Trophoblast cell (in vitro differentiated cells and primary cell): ENCODE results near the gene MOCOS.

Source experiments
- DNase-seq, 2 donors: peaks; one replicate each; pipeline ENCODE4 v3.0.0-alpha.2; 2016
- H2AFZ ChIP-seq: 2 replicates; pipeline ENCODE4 v1.6.1; 2013; ENCODE audit warnings: low read length, moderate library complexity, mild to moderate bottlenecking; ENCODE audit not compliant: insufficient read depth, poor library complexity
- H2AK5ac ChIP-seq: 2 replicates; pipeline ENCODE4 v1.6.1; 2013; ENCODE audit warnings: mild to moderate bottlenecking, low read length
- H2BK120ac ChIP-seq: 2 replicates; pipeline ENCODE4 v1.6.1; 2013; ENCODE audit warnings: low read length, mild to moderate bottlenecking, moderate library complexity; ENCODE audit not compliant: insufficient read depth, poor library complexity
- H2BK12ac ChIP-seq: 2 replicates; pipeline ENCODE4 v1.6.1; 2013; ENCODE audit warnings: mild to moderate bottlenecking, low read length, moderate library complexity
- H2BK5ac ChIP-seq: 2 replicates; pipeline ENCODE4 v1.6.1; 2013; ENCODE audit warnings: low read length, low read depth, moderate library complexity, mild to moderate bottlenecking; ENCODE audit not compliant: poor library complexity
- H3K14ac ChIP-seq: 2 replicates; pipeline ENCODE4 v1.6.1; 2013; ENCODE audit warnings: mild to moderate bottlenecking, low read length
- H3K18ac ChIP-seq: 2 replicates; pipeline ENCODE4 v1.6.1; 2013; ENCODE audit warnings: mild to moderate bottlenecking, low read length
- H3K23ac ChIP-seq: 2 replicates; pipeline ENCODE4 v1.6.1; 2013; ENCODE audit warnings: low read length
- H3K27ac ChIP-seq: 2 replicates; pipeline ENCODE4 v1.5.1; 2013; ENCODE audit warnings: low read depth, mild to moderate bottlenecking, inconsistent platforms, low read length, moderate library complexity
- H3K27me3 ChIP-seq: 2 replicates; pipeline ENCODE4 v1.6.1; 2013; ENCODE audit warnings: inconsistent platforms, mild to moderate bottlenecking, low read length, moderate library complexity; ENCODE audit not compliant: insufficient read depth
- H3K36me3 ChIP-seq, 2 experiments: 1 replicate in 1 of 2; 2 replicates in 1 of 2; pipeline ENCODE4 v1.6.1; 2013; ENCODE audit warnings: low read length in 2 of 2, mild to moderate bottlenecking in 2 of 2, moderate library complexity in 1 of 2; ENCODE audit not compliant: insufficient read depth in 2 of 2, control insufficient read depth in 1 of 2
- H3K4ac ChIP-seq: 2 replicates; pipeline ENCODE4 v1.6.1; 2013; ENCODE audit warnings: low read depth, mild to moderate bottlenecking, low read length, moderate library complexity
- H3K4me1 ChIP-seq, 2 experiments: 1 replicate in 1 of 2; 2 replicates in 1 of 2; pipeline ENCODE4 v1.6.1; 2013; ENCODE audit warnings: low read length in 2 of 2, mild to moderate bottlenecking in 2 of 2, moderate library complexity in 1 of 2; ENCODE audit not compliant: insufficient read depth in 2 of 2, control insufficient read depth in 1 of 2
- H3K4me2 ChIP-seq: 2 replicates; pipeline ENCODE4 v1.6.1; 2013; ENCODE audit warnings: inconsistent platforms, mild to moderate bottlenecking, low read length, moderate library complexity
- H3K4me3 ChIP-seq: 2 replicates; pipeline ENCODE4 v1.5.1; 2013; ENCODE audit warnings: mild to moderate bottlenecking, low read depth, low read length, inconsistent platforms
- H3K79me1 ChIP-seq: one replicate; pipeline ENCODE4 v1.6.1; 2013; ENCODE audit warnings: low read length
- H3K79me2 ChIP-seq: 2 replicates; pipeline ENCODE4 v1.6.1; 2013; ENCODE audit warnings: low read length, mild to moderate bottlenecking; ENCODE audit not compliant: control insufficient read depth, insufficient read depth, poor library complexity
- H3K9ac ChIP-seq: 2 replicates; pipeline ENCODE4 v1.6.1; 2013; ENCODE audit warnings: mild to moderate bottlenecking, low read length
- H3K9me3 ChIP-seq: 2 replicates; pipeline ENCODE4 v1.6.1; 2013; ENCODE audit warnings: low read depth, mild to moderate bottlenecking, control low read depth, inconsistent platforms, low read length; ENCODE audit not compliant: insufficient read depth
- H4K12ac ChIP-seq: 2 replicates; pipeline ENCODE4 v1.6.1; 2013; ENCODE audit warnings: low read depth, mild to moderate bottlenecking, low read length, moderate library complexity
- H4K8ac ChIP-seq: 2 replicates; pipeline ENCODE4 v1.6.1; 2013; ENCODE audit warnings: low read depth, mild to moderate bottlenecking, low read length, moderate library complexity
- H4K91ac ChIP-seq: one replicate; pipeline ENCODE4 v1.6.1; 2013; ENCODE audit warnings: low read depth, mild to moderate bottlenecking, low read length, moderate library complexity
- WGBS: extraction: QIAGEN DNeasy Blood & Tissue Kit; methylation state at CpG from one replicate; pipeline ENCODE4 v1.1.7; 2013; ENCODE audit warnings: missing lambda C conversion rate; ENCODE audit not compliant: insufficient read length, insufficient coverage; ENCODE audit errors: extremely low coverage; 5-methylcytosine and 5-hydroxymethylcytosine counted together

The MOCOS gene

GRCh38 chr18:36143391-36143790 lies 43.9 kb upstream of the MOCOS start:
- H3K18ac ChIP-seq = no peak overlapping the region
- H3K9ac ChIP-seq = no peak overlapping the region
- H3K79me1 ChIP-seq = no peaks in the 10 kb centered on the region
- H3K79me2 ChIP-seq = no peaks in the 10 kb centered on the region
- no CpG with 5 or more reads among the region's 2 CpGs for WGBS
- no peak overlapping the region for H4K8ac ChIP-seq
- H3K23ac ChIP-seq = no peak overlapping the region
- H2BK120ac ChIP-seq = no peak overlapping the region
- H2AFZ ChIP-seq = no peak overlapping the region
- H3K4me1 ChIP-seq = no peaks in the 10 kb centered on the region
- no peak overlapping the region for H3K4me2 ChIP-seq
- no peak overlapping the region for H3K14ac ChIP-seq
- DNase-seq = peak; percentile 85 to 95
- H3K27ac ChIP-seq = no peak overlapping the region
- H3K9me3 ChIP-seq = no peaks in the 10 kb centered on the region
- no peak overlapping the region for H2AK5ac ChIP-seq
- no peak overlapping the region for H3K4me3 ChIP-seq
- H3K36me3 ChIP-seq = peaks cover 25 to 27% of the 10 kb centered on the region in 2 experiments
- no peaks in the 10 kb centered on the region for H3K27me3 ChIP-seq
- H4K12ac ChIP-seq = no peak overlapping the region
- no peak overlapping the region for H3K4ac ChIP-seq
- no peak overlapping the region for H4K91ac ChIP-seq
- no peak overlapping the region for H2BK12ac ChIP-seq
- no peak overlapping the region for H2BK5ac ChIP-seq

- Histone ChIP-seq H3K4me1 (no peaks in the 10 kb centered on the region), H3K4me3 (no peak overlapping the region), H3K9me3 (no peaks in the 10 kb centered on the region), H3K18ac (no peak overlapping the region), H2AFZ (no peak overlapping the region), H3K14ac (no peak overlapping the region), H3K79me2 (no peaks in the 10 kb centered on the region), H2BK5ac (no peak overlapping the region), H3K4ac (no peak overlapping the region), H4K91ac (no peak overlapping the region), H4K12ac (no peak overlapping the region), H2AK5ac (no peak overlapping the region), H3K27ac (no peak overlapping the region), H3K79me1 (no peaks in the 10 kb centered on the region), H2BK12ac (no peak overlapping the region), H2BK120ac (no peak overlapping the region), H3K23ac (no peak overlapping the region), H3K9ac (no peak overlapping the region), H3K27me3 (no peaks in the 10 kb centered on the region), H3K4me2 (no peak overlapping the region), H3K36me3 (peaks cover 19 to 34% of the 10 kb centered on the region in 2 experiments), H4K8ac (no peak overlapping the region)
- no CpG with 5 or more reads among the region's 5 CpGs for WGBS
- DNase-seq = no peak
Measured at GRCh38 chr18:36149514-36150289, 37.6 kb upstream of the MOCOS start.

- H3K4me3 ChIP-seq = no peak overlapping the region
- H2AFZ ChIP-seq = no peak overlapping the region
- H4K91ac ChIP-seq = no peak overlapping the region
- no peaks in the 10 kb centered on the region for H3K4me1 ChIP-seq
- no peak overlapping the region for H3K9ac ChIP-seq
- H2BK12ac ChIP-seq = no peak overlapping the region
- H3K4ac ChIP-seq = no peak overlapping the region
- H3K9me3 ChIP-seq = no peaks in the 10 kb centered on the region
- no peak overlapping the region for H2BK120ac ChIP-seq
- no peak overlapping the region for H3K27ac ChIP-seq
- H3K79me1 ChIP-seq = no peaks in the 10 kb centered on the region
- no peaks in the 10 kb centered on the region for H3K27me3 ChIP-seq
- H4K12ac ChIP-seq = no peak overlapping the region
- no peak overlapping the region for H3K14ac ChIP-seq
- WGBS = no CpG with 5 or more reads among the region's 1 CpG
- no peak for DNase-seq
- H3K18ac ChIP-seq = no peak overlapping the region
- peaks cover 14 to 33% of the 10 kb centered on the region in 2 experiments for H3K36me3 ChIP-seq
- no peak overlapping the region for H3K4me2 ChIP-seq
- no peak overlapping the region for H3K23ac ChIP-seq
- no peaks in the 10 kb centered on the region for H3K79me2 ChIP-seq
- H4K8ac ChIP-seq = no peak overlapping the region
- H2AK5ac ChIP-seq = no peak overlapping the region
- no peak overlapping the region for H2BK5ac ChIP-seq
Measured at GRCh38 chr18:36152781-36153180, 34.5 kb upstream of the MOCOS start.

DNA sequence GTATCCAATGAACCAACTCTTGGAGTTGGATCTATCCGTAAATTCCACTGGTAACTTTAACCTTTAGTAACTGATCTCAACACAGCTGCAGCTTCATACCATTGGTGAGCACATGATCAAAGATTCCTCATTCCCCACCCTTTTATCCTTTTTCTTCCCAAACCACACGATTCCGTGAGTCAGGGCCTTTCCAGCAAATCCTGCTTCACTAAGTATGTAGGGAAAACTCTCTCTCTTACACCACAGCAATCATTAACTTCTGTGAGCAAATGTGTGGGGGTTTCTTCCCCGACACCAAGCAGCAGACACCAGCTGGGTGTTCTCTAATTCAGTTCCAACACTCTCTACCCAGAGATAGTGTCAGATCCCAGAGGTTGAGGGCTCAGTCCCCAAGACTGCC lies 34.1 kb upstream of the MOCOS start:
- H2AFZ ChIP-seq = no peak overlapping the region
- no peak overlapping the region for H3K27ac ChIP-seq
- no peak for DNase-seq
- no peak overlapping the region for H2BK5ac ChIP-seq
- H4K8ac ChIP-seq = no peak overlapping the region
- no peak overlapping the region for H4K12ac ChIP-seq
- no peak overlapping the region for H3K23ac ChIP-seq
- H3K79me2 ChIP-seq = no peaks in the 10 kb centered on the region
- H3K9me3 ChIP-seq = no peaks in the 10 kb centered on the region
- peaks cover 13 to 31% of the 10 kb centered on the region in 2 experiments for H3K36me3 ChIP-seq
- H3K79me1 ChIP-seq = no peaks in the 10 kb centered on the region
- H2BK120ac ChIP-seq = no peak overlapping the region
- H3K4me3 ChIP-seq = no peak overlapping the region
- no peak overlapping the region for H2AK5ac ChIP-seq
- no peak overlapping the region for H4K91ac ChIP-seq
- no peak overlapping the region for H2BK12ac ChIP-seq
- no peak overlapping the region for H3K18ac ChIP-seq
- H3K4me1 ChIP-seq = no peaks in the 10 kb centered on the region
- no peak overlapping the region for H3K4ac ChIP-seq
- no peak overlapping the region for H3K4me2 ChIP-seq
- no peak overlapping the region for H3K9ac ChIP-seq
- H3K14ac ChIP-seq = no peak overlapping the region
- no peaks in the 10 kb centered on the region for H3K27me3 ChIP-seq
- no CpG with 5 or more reads among the region's 4 CpGs for WGBS
